NCI-H446 treated with DMSO at 0.1 percent for 48 hours (cell line): ENCODE results near the gene CDC42EP1.
"Not testable (repeated sequence)": the region's sequence is repeated elsewhere in the genome, so short reads cannot be mapped to it uniquely, and the experiment has no call there.

Source experiments
- DNase-seq: peaks from one replicate; lab custom pipeline; 2025; lab: John Stamatoyannopoulos, UW

Gene CDC42EP1

GRCh38 chr22:37581504-37581903 lies 21.2 kb downstream of the CDC42EP1 start:
- DNase-seq = no peak

- DNase-seq = no peak
Measured at GRCh38 chr22:37582526-37582925, 22.2 kb downstream of the CDC42EP1 start.

- DNase-seq = no peak
Measured at GRCh38 chr22:37588546-37589215, 28.4 kb downstream of the CDC42EP1 start.

GRCh38 chr22:37589636-37590035 lies 29.4 kb downstream of the CDC42EP1 start:
- no peak for DNase-seq

GRCh38 chr22:37591081-37591480 lies 30.8 kb downstream of the CDC42EP1 start:
- DNase-seq = not testable (repeated sequence)

GRCh38 chr22:37591823-37592404 lies 31.6 kb downstream of the CDC42EP1 start:
- no peak for DNase-seq

- DNase-seq = no peak
Measured at GRCh38 chr22:37594237-37594636, 34.0 kb downstream of the CDC42EP1 start.

GRCh38 chr22:37599153-37599552 lies 38.9 kb downstream of the CDC42EP1 start:
- no peak for DNase-seq

- no peak for DNase-seq
Measured at GRCh38 chr22:37601203-37601539, 40.9 kb downstream of the CDC42EP1 start.

- DNase-seq = peak; percentile 24
Measured at GRCh38 chr22:37601540-37602442, 41.5 kb downstream of the CDC42EP1 start.

GRCh38 chr22:37602546-37603277 lies 42.4 kb downstream of the CDC42EP1 start:
- DNase-seq = not testable (repeated sequence)

GRCh38 chr22:37604074-37604473 lies 43.8 kb downstream of the CDC42EP1 start:
- DNase-seq = no peak

- DNase-seq = no peak
Measured at GRCh38 chr22:37604875-37605274, 44.6 kb downstream of the CDC42EP1 start.

- no peak for DNase-seq
Measured at GRCh38 chr22:37607010-37607934, 47.0 kb downstream of the CDC42EP1 start.

- no peak for DNase-seq
Measured at GRCh38 chr22:37607935-37608476, 47.7 kb downstream of the CDC42EP1 start.

GRCh38 chr22:37608477-37609239 lies 48.4 kb downstream of the CDC42EP1 start, which contains the start of gene GGA1:
Gene GGA1 (plus strand): TSS chr22:37608834. CDS start chr22:37608861, 27 bp downstream.
- DNase-seq = peak; percentile 94

- no peak for DNase-seq
Measured at GRCh38 chr22:37609240-37610152, 49.2 kb downstream of the CDC42EP1 start.

GRCh38 chr22:37610153-37610475 lies 49.8 kb downstream of the CDC42EP1 start:
- not testable (repeated sequence) for DNase-seq
